ENCODE data around the gene ZNF578.
"Not testable (repeated sequence)": the region's sequence is repeated elsewhere in the genome, so short reads cannot be mapped to it uniquely, and the experiment has no call there.

The ZNF578 gene

DNA sequence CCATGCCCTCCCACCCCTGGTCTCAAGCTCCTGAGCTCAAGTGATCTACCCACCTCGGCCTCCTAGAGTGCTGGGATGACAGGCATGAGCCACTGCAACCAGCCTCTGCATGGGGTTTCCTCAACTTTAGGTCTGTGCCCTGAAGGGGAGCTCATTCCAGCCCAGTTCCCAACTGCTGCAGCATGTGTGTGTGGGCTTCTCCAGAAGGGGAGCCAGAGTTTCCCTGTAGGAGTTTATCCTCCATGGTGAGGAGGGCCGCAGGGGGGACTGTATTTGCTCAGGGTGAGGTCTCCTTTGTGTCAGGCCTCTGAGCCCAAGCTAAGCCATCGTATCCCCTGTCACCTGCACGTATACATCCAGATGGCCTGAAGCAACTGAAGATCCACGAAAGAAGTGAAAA, 62.8 kb downstream of the ZNF578 start:
- DNase-seq (ENCODE audit: low spot score) = no peak

GRCh38 chr19:52518646-52519045, 65.3 kb downstream of the ZNF578 start:
- no peak for DNase-seq (ENCODE audit: low spot score)

GRCh38 chr19:52519175-52519574, 65.8 kb downstream of the ZNF578 start:
- not testable (repeated sequence) for DNase-seq (ENCODE audit: low spot score)

DNA sequence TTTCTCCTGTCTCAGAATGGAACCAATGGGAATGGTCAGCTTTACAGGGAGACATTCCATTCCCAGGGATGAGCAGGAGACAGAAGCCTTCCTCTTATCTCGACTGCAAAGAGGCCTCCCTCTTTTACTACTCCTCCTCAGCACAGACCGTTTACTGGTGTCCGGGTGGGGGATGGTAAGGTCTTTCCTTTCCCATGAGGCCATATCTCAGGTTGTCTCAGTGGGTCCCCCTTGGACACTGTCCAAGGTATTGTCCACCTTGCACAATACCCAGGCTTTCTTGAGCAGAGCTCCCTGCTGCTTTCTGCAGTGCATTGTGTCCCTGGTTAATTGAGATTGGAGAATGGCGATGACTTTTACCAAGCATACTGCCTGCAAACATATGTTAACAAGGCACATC, 66.7 kb downstream of the ZNF578 start:
- DNase-seq (ENCODE audit: low spot score) = no peak

DNA sequence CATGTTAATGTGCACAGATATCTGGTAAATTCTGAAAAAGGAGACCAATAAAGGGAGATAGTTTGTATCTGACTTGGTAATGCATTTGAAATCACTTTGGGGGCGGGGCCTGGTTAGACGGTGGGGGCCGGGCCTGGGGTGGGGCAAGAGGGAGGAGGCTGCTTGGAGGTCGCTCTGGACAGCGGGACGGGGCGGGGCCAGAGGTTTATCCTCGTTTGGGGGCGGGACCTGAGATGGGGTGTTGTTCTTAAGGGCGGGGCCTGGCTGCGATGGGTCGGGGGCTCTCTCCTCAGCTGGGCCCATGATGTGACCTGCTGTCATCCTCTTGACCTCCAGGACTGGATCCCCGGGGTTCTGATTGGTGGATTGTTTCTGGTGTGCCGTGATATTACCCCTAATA, 69.2 kb downstream of the ZNF578 start:
- DNase-seq (ENCODE audit: low spot score) = no peak

DNA sequence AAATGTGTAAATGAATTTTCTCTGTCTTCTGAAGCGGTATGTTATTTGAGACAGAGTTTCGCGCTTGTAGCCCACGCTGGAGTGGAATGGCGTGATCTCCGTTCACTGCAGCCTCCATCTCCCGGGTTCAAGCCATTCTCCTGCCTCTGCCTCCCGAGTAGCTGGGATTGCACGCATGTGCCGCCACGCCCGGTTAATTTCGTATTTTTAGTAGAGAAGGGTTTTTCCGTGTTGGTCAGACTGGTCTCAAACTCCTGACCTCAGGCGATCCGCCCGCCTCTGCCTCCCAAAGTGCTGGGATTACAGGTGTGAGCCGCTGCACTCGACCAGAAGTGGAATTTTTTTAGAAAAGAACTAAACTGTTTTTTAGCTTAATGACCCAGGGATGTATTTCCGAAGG, 70.7 kb downstream of the ZNF578 start:
- DNase-seq (ENCODE audit: low spot score) = no peak

DNA sequence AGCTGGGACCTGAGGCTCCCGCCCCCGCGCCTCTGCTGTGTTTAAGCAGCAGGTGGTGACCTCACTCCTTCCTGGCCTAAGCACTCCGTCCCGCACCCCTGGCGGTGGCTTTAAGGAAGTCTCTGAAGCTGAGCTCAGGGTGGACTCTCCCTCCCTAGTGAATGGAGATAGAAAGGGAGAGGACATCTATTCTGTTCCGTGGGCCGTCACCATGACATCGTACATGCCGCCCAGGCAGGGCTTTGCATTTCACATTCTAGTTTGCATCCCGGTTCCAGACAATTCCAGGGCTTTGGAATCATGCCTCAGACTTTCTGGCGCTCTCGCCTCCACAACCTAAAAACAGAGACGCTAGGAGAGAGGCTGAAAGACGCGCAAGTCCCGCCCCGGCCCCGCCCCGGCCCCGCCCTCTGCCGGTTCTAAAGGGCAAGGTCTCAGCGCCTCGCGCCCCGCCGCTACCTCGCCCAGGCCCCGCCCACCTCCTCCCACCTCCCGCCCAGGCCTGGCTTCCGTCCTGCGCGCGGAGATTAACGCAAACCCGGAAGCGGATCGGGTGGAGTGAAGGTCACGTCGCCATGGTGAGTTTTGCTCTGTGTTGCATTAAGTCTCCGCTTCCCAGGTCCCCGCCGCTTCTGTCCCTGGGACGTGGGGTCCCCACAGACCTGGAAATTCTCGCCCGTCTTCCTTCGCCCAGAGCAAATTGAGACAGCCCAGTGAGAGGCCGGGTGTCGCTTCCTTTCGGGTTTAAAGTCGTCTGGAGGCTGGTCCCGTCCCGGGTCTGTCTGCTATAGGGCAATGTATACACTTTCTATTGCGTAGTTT, 74.0 kb downstream of the ZNF578 start, which contains the start of gene ZNF808:
Gene ZNF808 (plus strand): TSS at position 535 of the 822 bp plus-strand sequence. CDS start 15,617 bp downstream, outside the sequence.
- DNase-seq (ENCODE audit: low spot score) = peak; percentile 77

- DNase-seq (ENCODE audit: low spot score) = no peak
These were observed 74.6 kb downstream of the ZNF578 start for GRCh38 chr19:52527956-52528351.

DNA sequence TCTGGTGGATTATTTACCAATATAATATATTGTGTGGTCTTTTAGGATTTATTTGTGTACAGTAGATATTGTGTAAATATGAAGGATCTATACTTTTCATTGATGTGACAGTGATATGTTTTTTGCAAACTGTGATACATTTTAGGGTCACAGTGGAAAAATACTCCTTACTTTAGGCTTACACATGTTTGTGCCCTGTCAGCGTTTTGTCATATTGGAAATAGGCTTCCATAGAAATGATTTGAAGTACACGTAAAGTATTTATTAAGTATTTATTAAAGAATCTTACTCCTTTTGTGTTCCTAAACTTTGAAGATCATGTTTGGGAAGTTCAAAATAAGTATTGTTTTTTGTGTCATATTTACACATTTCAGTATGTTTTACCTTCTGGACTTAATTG, 79.1 kb downstream of the ZNF578 start:
- no peak for DNase-seq (ENCODE audit: low spot score)

DNA sequence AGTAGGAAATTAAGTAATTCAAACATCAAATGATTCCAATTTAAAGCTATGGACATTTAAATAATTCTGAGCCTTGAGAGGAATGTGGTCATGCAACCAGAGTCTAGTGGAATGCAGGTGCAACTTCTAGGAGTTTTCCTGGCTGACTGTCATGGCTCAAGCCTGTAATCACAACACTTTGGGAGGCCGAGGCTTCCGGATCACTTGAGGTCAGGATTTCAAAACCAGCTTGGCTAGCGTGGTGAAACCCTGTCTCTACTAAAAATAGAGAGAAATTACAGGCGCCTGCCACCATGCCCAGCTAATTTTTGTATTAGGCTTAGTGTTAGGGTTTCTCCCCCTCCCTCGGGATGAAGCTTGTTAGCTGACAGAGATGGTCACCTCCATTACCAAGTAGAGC, 80.5 kb downstream of the ZNF578 start:
- no peak for DNase-seq (ENCODE audit: low spot score)

GRCh38 chr19:52535385-52535770, 82.0 kb downstream of the ZNF578 start:
- DNase-seq (ENCODE audit: low spot score) = not testable (repeated sequence)

DNA sequence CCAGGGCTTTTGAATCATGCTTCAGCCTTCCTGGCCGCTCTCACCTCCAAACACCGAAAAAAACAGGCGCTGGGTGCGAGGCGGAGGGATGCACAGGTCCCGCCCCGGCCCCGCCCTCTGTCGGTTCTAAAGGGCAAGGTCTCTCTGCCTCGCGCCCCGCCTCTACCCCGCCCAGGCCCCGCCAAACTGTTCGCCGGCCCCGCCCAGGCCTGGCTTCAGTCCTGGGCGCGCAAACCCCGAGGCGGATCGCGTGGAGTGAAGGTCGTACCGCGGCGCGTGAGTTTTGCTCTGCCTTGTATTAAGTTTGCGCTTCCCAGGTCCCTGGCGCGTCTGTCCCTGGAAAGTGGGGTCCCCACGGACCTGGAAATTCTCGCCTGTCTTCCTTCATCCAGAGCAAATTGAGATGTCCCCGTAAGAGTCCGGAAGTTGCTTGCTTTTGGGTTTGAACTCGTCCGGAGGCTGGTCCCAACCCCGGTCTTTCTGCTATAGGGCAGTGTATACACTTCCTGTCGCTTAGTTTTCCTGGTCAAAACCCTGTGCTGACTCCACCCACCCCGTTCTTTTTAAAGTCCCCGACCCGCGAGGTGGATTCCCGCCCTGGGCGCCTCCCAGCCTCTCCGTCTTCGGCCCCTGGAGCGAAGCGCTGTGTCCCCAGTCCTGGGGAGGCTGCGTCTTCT, 82.6 kb downstream of the ZNF578 start:
- peak; percentile 42 for DNase-seq (ENCODE audit: low spot score)

GRCh38 chr19:52536448-52536800, 83.1 kb downstream of the ZNF578 start:
- DNase-seq (ENCODE audit: low spot score) = no peak

DNA sequence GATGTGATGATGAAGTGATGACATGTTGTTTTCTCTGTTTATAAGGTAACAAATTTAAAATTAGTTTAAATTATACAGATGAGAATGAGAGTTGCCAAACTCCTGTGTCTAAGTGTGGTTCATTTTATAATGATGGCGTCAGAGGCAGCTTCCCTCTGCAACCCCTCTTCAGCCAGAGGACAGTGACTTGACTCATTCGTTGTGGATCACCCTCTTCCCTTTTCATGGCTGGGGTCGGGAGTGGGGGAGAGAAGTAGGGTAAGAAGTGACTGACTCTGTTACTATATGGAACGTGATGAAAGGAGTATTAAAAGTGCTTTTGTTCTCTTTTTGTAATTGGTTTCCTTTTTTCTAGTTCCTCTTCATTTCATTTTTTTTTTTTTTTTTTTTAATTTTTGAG, 85.5 kb downstream of the ZNF578 start:
- not testable (repeated sequence) for DNase-seq (ENCODE audit: low spot score)

GRCh38 chr19:52541176-52541575, 87.8 kb downstream of the ZNF578 start:
- DNase-seq (ENCODE audit: low spot score) = not testable (repeated sequence)

GRCh38 chr19:52541608-52542007, 88.3 kb downstream of the ZNF578 start:
- no peak for DNase-seq (ENCODE audit: low spot score)

DNA sequence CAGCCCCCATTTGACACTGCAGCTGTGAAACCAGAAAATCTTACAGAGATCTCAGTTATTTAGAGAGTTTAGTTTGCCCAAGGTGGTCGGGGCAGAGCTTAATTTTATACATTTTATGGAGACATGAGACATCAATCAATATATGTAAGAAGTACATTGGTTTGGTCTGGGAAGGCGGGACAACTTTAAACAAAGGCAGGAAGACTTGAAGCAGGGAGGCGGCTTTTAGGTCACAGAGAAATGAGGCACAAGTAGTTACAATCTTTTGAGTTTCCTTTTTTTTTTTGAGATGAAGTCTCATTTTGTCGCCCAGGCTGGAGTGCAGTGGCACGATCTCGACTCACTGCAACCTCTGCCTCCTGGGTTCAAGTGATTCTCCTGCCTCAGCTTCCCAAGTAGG, 89.2 kb downstream of the ZNF578 start:
- DNase-seq (ENCODE audit: low spot score) = not testable (repeated sequence)

- no peak for DNase-seq (ENCODE audit: low spot score)
These were observed 89.8 kb downstream of the ZNF578 start for GRCh38 chr19:52542984-52543664.

DNA sequence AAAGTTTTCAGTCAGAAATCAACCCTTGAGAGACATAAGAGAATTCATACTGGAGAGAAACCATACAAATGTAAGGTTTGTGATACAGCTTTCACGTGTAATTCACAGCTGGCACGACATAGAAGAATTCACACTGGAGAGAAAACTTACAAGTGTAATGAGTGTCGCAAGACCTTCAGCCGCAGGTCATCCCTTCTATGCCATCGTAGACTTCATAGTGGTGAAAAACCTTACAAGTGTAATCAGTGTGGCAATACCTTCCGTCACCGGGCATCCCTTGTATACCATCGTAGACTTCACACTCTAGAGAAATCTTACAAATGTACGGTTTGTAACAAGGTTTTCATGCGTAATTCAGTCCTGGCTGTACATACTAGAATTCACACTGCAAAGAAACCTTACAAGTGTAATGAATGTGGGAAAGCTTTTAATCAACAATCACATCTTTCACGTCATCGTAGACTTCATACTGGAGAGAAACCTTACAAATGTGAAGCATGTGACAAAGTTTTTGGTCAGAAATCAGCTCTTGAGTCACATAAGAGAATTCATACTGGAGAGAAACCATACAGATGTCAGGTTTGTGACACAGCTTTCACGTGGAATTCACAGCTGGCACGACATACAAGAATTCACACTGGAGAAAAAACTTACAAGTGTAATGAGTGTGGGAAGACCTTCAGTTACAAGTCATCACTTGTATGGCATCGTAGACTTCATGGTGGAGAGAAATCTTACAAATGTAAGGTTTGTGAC, 101.0 kb downstream of the ZNF578 start:
- no peak for DNase-seq (ENCODE audit: low spot score)

GRCh38 chr19:52557231-52557995, 104.1 kb downstream of the ZNF578 start:
- DNase-seq (ENCODE audit: low spot score) = no peak

GRCh38 chr19:52558732-52559445, 105.5 kb downstream of the ZNF578 start:
- not testable (repeated sequence) for DNase-seq (ENCODE audit: low spot score)

Measured in pons (tissue), 1 donor.